Fibroblast of lung (primary cell): ENCODE results near the gene DNAI2. TPM values are rescaled to one million over a fixed set of nuclear protein-coding genes. Genes with fewer than 3 reads are reported as not detected.

ENCODE experiments used
- DNase-seq, 2 donors: peaks; one replicate each; pipeline versions ENCODE4 v3.0.0 to v3.0.0-alpha.2; 2010; ENCODE audit warnings: low read depth in 2 of 2
- H2AFZ ChIP-seq: 2 replicates; pipeline ENCODE4 v1.5.1; 2012; ENCODE audit warnings: low read length, control low read depth, inconsistent platforms
- H3K27ac ChIP-seq: 2 replicates; pipeline ENCODE4 v1.5.1; 2011; ENCODE audit warnings: low read length, control low read depth; ENCODE audit not compliant: insufficient read depth
- H3K27me3 ChIP-seq: 2 replicates; pipeline ENCODE4 v1.5.1; 2011; ENCODE audit warnings: mild to moderate bottlenecking, low read length; ENCODE audit not compliant: control insufficient read depth, insufficient read depth
- H3K36me3 ChIP-seq: 2 replicates; pipeline ENCODE4 v1.5.1; 2011; ENCODE audit warnings: low read length; ENCODE audit not compliant: control insufficient read depth, insufficient read depth
- H3K4me1 ChIP-seq: 2 replicates; pipeline ENCODE4 v1.5.1; 2011; ENCODE audit warnings: low read length; ENCODE audit not compliant: control insufficient read depth, insufficient read depth; ENCODE audit errors: extremely low read depth
- H3K4me2 ChIP-seq: 2 replicates; pipeline ENCODE4 v1.5.1; 2011; ENCODE audit warnings: low read length, control low read depth; ENCODE audit not compliant: insufficient read depth; ENCODE audit errors: extremely low read depth
- H3K4me3 ChIP-seq, 4 experiments: fragments of 200-600 bp in 1 of 4; sonication (generic) in 1 of 4; replicated peaks in 1 of 4; 2 replicates each; pipeline ENCODE4 v1.5.1; 2011 to 2016; ENCODE audit warnings: low read length in 4 of 4, low read depth in 3 of 4, mild to moderate bottlenecking in 3 of 4, control low read depth in 2 of 4, inconsistent platforms in 1 of 4, mixed read lengths in 1 of 4; ENCODE audit not compliant: insufficient read depth in 1 of 4; ENCODE audit errors: control extremely low read depth in 1 of 4
- H3K79me2 ChIP-seq: 2 replicates; pipeline ENCODE4 v1.5.1; 2012; ENCODE audit warnings: mild to moderate bottlenecking, low read length, inconsistent platforms; ENCODE audit not compliant: control insufficient read depth, insufficient read depth
- H3K9ac ChIP-seq: 2 replicates; pipeline ENCODE4 v1.5.1; 2011; ENCODE audit warnings: mild to moderate bottlenecking, low read length, control low read depth; ENCODE audit not compliant: insufficient read depth
- H3K9me3 ChIP-seq: 2 replicates; pipeline ENCODE4 v1.5.1; 2012; ENCODE audit warnings: low read depth, low read length; ENCODE audit not compliant: control insufficient read depth, insufficient read depth
- H4K20me1 ChIP-seq: 2 replicates; pipeline ENCODE4 v1.5.1; 2011; ENCODE audit warnings: low read length; ENCODE audit not compliant: control insufficient read depth, insufficient read depth; ENCODE audit errors: extremely low read depth
- CTCF ChIP-seq, 2 donors: IDR thresholded peaks in 1 of 2; conservative IDR thresholded peaks in 1 of 2; 1 replicate in 1 of 2; 2 replicates in 1 of 2; pipeline ENCODE4 v1.5.1; 2011 to 2012; ENCODE audit warnings: low read length in 2 of 2, control low read depth in 1 of 2, inconsistent platforms in 1 of 2, low read depth in 1 of 2, mild to moderate bottlenecking in 1 of 2
- EZH2 ChIP-seq: IDR thresholded peaks from 2 replicates; pipeline ENCODE4 v1.5.1; 2012; ENCODE audit warnings: low read length, control low read depth, mild to moderate bottlenecking; ENCODE audit errors: missing control alignments
- polyA plus RNA-seq, 2 donors: library from polyadenylated mRNA; depleted of rRNA in 1 of 2; stranded (reverse) in 1 of 2; unstranded in 1 of 2; fragments of >200 nt; gene quantifications; 2 replicates each; pipeline ENCODE4 v1.2.1, GENCODE V29; 2011 to 2012; ENCODE audit warnings: missing spikeins in 1 of 2
- total RNA-seq: library from RNA; depleted of rRNA; stranded (reverse); fragments of >200 nt; gene quantifications from 2 replicates; pipeline ENCODE4 v1.2.1, GENCODE V29; 2014

DNAI2 gene
- total and polyA plus RNA-seq, 2 donors (not counting 1 experiment from before 2014, with no cell fraction given), result not detected

DNA sequence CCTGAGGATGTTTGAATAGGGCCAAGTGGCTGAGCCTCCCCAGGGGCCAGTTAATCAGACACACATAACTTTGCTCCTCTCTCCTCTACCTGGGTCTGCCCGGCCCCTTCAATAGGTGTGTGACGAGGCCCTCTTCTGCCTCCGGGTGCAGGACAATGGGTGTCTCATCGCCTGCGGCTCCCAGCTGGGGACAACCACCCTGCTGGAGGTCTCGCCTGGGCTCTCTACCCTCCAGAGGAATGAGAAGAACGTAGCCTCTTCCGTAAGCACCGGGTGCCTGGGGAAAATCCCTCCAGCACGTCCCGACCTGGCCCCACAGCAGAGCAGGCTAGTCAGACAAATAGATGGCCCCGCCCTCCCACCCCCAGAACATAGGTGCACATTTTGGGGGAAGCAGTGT is 35.9 kb downstream of the DNAI2 start:
- no peak overlapping the region for H3K27ac ChIP-seq
- no peaks in the 10 kb centered on the region for H4K20me1 ChIP-seq

DNA sequence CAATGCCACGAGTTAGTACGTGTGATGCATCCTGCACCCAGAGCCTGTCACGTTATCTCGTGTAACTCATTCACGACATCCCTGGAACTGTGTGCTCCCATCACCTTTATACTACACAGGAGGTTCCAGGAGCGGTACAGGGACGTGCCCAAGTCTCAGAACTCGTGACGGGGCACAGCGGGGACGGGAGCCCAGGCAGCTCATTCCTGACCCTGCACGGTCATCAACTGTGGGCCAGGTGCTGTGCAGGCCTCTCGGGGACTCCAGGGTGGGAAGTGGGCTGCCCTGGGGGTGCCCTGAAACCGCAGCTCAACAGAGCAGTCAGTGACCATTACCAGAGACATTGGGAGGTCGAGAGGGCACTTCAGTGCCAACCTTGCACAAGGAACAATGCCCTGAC is 40.8 kb downstream of the DNAI2 start:
- no peaks in the 10 kb centered on the region for H3K79me2 ChIP-seq
- H3K36me3 ChIP-seq, result no peaks in the 10 kb centered on the region
- H3K4me2 ChIP-seq, result no peak overlapping the region
- H3K9ac ChIP-seq, result no peak overlapping the region
- H3K9me3 ChIP-seq, result no peaks in the 10 kb centered on the region
- H3K27me3 ChIP-seq, result no peaks in the 10 kb centered on the region
- no peak for DNase-seq
- no peaks in the 10 kb centered on the region for H3K4me1 ChIP-seq
- H3K27ac ChIP-seq, result no peak overlapping the region
- no peak overlapping the region for H3K4me3 ChIP-seq
- TF ChIP-seq EZH2, result no peak
- no peaks in the 10 kb centered on the region for H4K20me1 ChIP-seq
- H2AFZ ChIP-seq, result no peak overlapping the region

More for the DNA sequence above, 35.9 kb downstream of the DNAI2 start:
- Histone ChIP-seq H3K4me1 (no peaks in the 10 kb centered on the region), H3K4me2 (no peak overlapping the region), H2AFZ (no peak overlapping the region), H3K79me2 (no peaks in the 10 kb centered on the region), H3K36me3 (no peaks in the 10 kb centered on the region), H3K9ac (no peak overlapping the region), H3K9me3 (no peaks in the 10 kb centered on the region), H3K27me3 (no peaks in the 10 kb centered on the region), H3K4me3 (no peak overlapping the region)
- TF ChIP-seq EZH2 (no peak), CTCF (conservative IDR thresholded peaks at IDR 0.05 in 1 of 2, IDR thresholded peaks at IDR 0.05 in 1 of 2; ENCODE audit: low read depth in 1 of 2, low read length in 2 of 2) (no peak)
- no peak for DNase-seq

- no peaks in the 10 kb centered on the region for H4K20me1 ChIP-seq
- H3K4me2 ChIP-seq, result no peak overlapping the region
- DNase-seq, result no peak
- no peaks in the 10 kb centered on the region for H3K36me3 ChIP-seq
- H3K27me3 ChIP-seq, result no peaks in the 10 kb centered on the region
- H3K9me3 ChIP-seq, result no peaks in the 10 kb centered on the region
- no peak overlapping the region for H2AFZ ChIP-seq
- H3K9ac ChIP-seq, result no peak overlapping the region
- no peaks in the 10 kb centered on the region for H3K79me2 ChIP-seq
- TF ChIP-seq EZH2, result no peak
- no peak for TF ChIP-seq CTCF (conservative IDR thresholded peaks at IDR 0.05 in 1 of 2, IDR thresholded peaks at IDR 0.05 in 1 of 2; ENCODE audit: low read depth in 1 of 2, low read length in 2 of 2)
- H3K27ac ChIP-seq, result no peak overlapping the region
- no peaks in the 10 kb centered on the region for H3K4me1 ChIP-seq
- H3K4me3 ChIP-seq, result no peak overlapping the region
These were observed 42.2 kb downstream of the DNAI2 start for GRCh38 chr17:74316220-74316619.
